HEK293 (cell line): ENCODE data around the gene PLEKHA5.

Experiments
- CTCF ChIA-PET: fragments of 350-600 bp; formaldehyde crosslinking; extraction: SDS; loops from one replicate; lab custom pipeline; 2021; ENCODE audit warnings: antibody characterized with exemption; lab: Yijun Ruan, JAX
- POLR2A ChIA-PET: fragments of 300-600 bp; formaldehyde crosslinking; extraction: SDS; loops from one replicate; lab custom pipeline; 2020; ENCODE audit warnings: antibody characterized with exemption, inconsistent platforms; lab: Yijun Ruan, JAX
- H3K27ac ChIP-seq: fragments of 200-500 bp; sonication (Bioruptor generic); 2 replicates; pipeline ENCODE4 v1.5.1; 2014; ENCODE audit warnings: low read depth, low read length, control low read depth, inconsistent platforms; ENCODE audit errors: extremely low read depth
- H3K36me3 ChIP-seq, 2 experiments: fragments of 200-500 bp in 1 of 2; sonication (Bioruptor generic) in 1 of 2; 1 replicate in 1 of 2; 2 replicates in 1 of 2; pipeline ENCODE4 v1.5.1; 2014 to 2017; ENCODE audit warnings: inconsistent platforms in 2 of 2, low read length in 2 of 2; ENCODE audit not compliant: control insufficient read depth in 2 of 2, insufficient read depth in 1 of 2
- H3K4me1 ChIP-seq: fragments of 200-500 bp; sonication (Bioruptor generic); 2 replicates; pipeline ENCODE4 v1.5.1; 2014; ENCODE audit warnings: mild to moderate bottlenecking, low read length, inconsistent platforms; ENCODE audit not compliant: control insufficient read depth, insufficient read depth
- H3K4me3 ChIP-seq: 2 replicates; pipeline ENCODE4 v1.5.1; 2011; ENCODE audit warnings: low read depth, mild to moderate bottlenecking, control low read depth, low read length, moderate library complexity
- H3K9me3 ChIP-seq: fragments of 200-500 bp; sonication (Bioruptor generic); 2 replicates; pipeline ENCODE4 v1.5.1; 2014; ENCODE audit warnings: low read depth, low read length, inconsistent platforms; ENCODE audit not compliant: control insufficient read depth, insufficient read depth
- BCL11A ChIP-seq: fragments of 450-650 bp; formaldehyde crosslinking; IDR thresholded peaks from 2 replicates; pipeline ENCODE4 v1.5.1; 2016; ENCODE audit warnings: low read depth, missing biosample characterization, missing genetic modification characterization
- BCL11B ChIP-seq: fragments of 450-650 bp; formaldehyde crosslinking; IDR thresholded peaks from 2 replicates; pipeline ENCODE4 v1.5.1; 2016; ENCODE audit warnings: low read depth, missing biosample characterization, missing genetic modification characterization
- EGR2 ChIP-seq: fragments of 450-650 bp; formaldehyde crosslinking; IDR thresholded peaks from 2 replicates; pipeline ENCODE4 v1.5.1; 2016; ENCODE audit warnings: low read depth, missing biosample characterization, missing genetic modification characterization
- GLIS2 ChIP-seq: fragments of 450-650 bp; formaldehyde crosslinking; IDR thresholded peaks from 2 replicates; pipeline ENCODE4 v1.5.1; 2016; ENCODE audit warnings: missing biosample characterization, missing genetic modification characterization
- HOXD13 ChIP-seq: sonication (generic); formaldehyde crosslinking; IDR thresholded peaks from 2 replicates; pipeline ENCODE4 v1.8.0; 2022; ENCODE audit warnings: missing genetic modification reagents, borderline replicate concordance
- SCRT1 ChIP-seq: fragments of 450-650 bp; formaldehyde crosslinking; IDR thresholded peaks from 2 replicates; pipeline ENCODE4 v1.5.1; 2016; ENCODE audit warnings: missing biosample characterization, missing genetic modification characterization, borderline replicate concordance
- SP7 ChIP-seq: fragments of 450-650 bp; formaldehyde crosslinking; IDR thresholded peaks from 2 replicates; pipeline ENCODE4 v1.5.1; 2016; ENCODE audit warnings: missing biosample characterization, missing genetic modification characterization
- ZBTB21 ChIP-seq: fragments of 450-650 bp; formaldehyde crosslinking; IDR thresholded peaks from 2 replicates; pipeline ENCODE4 v1.5.1; 2017; ENCODE audit warnings: missing biosample characterization, missing genetic modification characterization
- ZEB2 ChIP-seq: fragments of 450-650 bp; formaldehyde crosslinking; IDR thresholded peaks from 2 replicates; pipeline ENCODE4 v1.5.1; 2016; ENCODE audit warnings: missing biosample characterization, missing genetic modification characterization
- ZFP37 ChIP-seq: fragments of 450-650 bp; formaldehyde crosslinking; IDR thresholded peaks from 2 replicates; pipeline ENCODE4 v1.5.1; 2016; ENCODE audit warnings: missing biosample characterization, missing genetic modification characterization
- ZNF121 ChIP-seq: fragments of 450-650 bp; formaldehyde crosslinking; IDR thresholded peaks from 2 replicates; pipeline ENCODE4 v1.5.1; 2016; ENCODE audit warnings: missing biosample characterization, missing genetic modification characterization
- ZNF132 ChIP-seq: fragments of 450-650 bp; formaldehyde crosslinking; IDR thresholded peaks from 2 replicates; pipeline ENCODE4 v1.5.1; 2017; ENCODE audit warnings: missing biosample characterization, missing genetic modification characterization, borderline replicate concordance
- ZNF140 ChIP-seq: fragments of 450-650 bp; formaldehyde crosslinking; IDR thresholded peaks from 2 replicates; pipeline ENCODE4 v1.5.1; 2016; ENCODE audit warnings: missing biosample characterization, missing genetic modification characterization
- ZNF174 ChIP-seq: fragments of 450-650 bp; formaldehyde crosslinking; IDR thresholded peaks from 2 replicates; pipeline ENCODE4 v1.5.0; 2017; ENCODE audit warnings: missing biosample characterization, mild to moderate bottlenecking, missing genetic modification characterization
- ZNF19 ChIP-seq: fragments of 450-650 bp; formaldehyde crosslinking; IDR thresholded peaks from 2 replicates; pipeline ENCODE4; 2016; ENCODE audit warnings: missing biosample characterization, missing genetic modification characterization, low read depth
- ZNF2 ChIP-seq: fragments of 450-650 bp; formaldehyde crosslinking; IDR thresholded peaks from 2 replicates; pipeline ENCODE4 v1.5.1; 2016; ENCODE audit warnings: missing biosample characterization, missing genetic modification characterization
- ZNF24 ChIP-seq: fragments of 450-650 bp; formaldehyde crosslinking; IDR thresholded peaks from 2 replicates; pipeline ENCODE4 v1.5.1; 2016; ENCODE audit warnings: missing biosample characterization, missing genetic modification characterization
- ZNF404 ChIP-seq: fragments of 450-650 bp; formaldehyde crosslinking; IDR thresholded peaks from 2 replicates; pipeline ENCODE4 v1.5.1; 2017; ENCODE audit warnings: missing biosample characterization, missing genetic modification characterization
- ZNF423 ChIP-seq: fragments of 450-650 bp; formaldehyde crosslinking; IDR thresholded peaks from 2 replicates; pipeline ENCODE4 v1.5.1; 2016; ENCODE audit warnings: missing biosample characterization, missing genetic modification characterization
- ZNF701 ChIP-seq: fragments of 450-650 bp; formaldehyde crosslinking; IDR thresholded peaks from 2 replicates; pipeline ENCODE4 v1.5.1; 2016; ENCODE audit warnings: missing biosample characterization, missing genetic modification characterization
- TF ChIP-seq, protein P1 (sequence below): fragments of 450-650 bp; formaldehyde crosslinking; IDR thresholded peaks from 2 replicates; pipeline ENCODE4 v1.5.1; 2016; ENCODE audit warnings: missing biosample characterization, missing genetic modification characterization
- TF ChIP-seq, protein P2 (sequence below): fragments of 450-650 bp; formaldehyde crosslinking; IDR thresholded peaks from 2 replicates; pipeline ENCODE4 v1.5.1; 2017; ENCODE audit warnings: missing biosample characterization, missing genetic modification characterization
- TF ChIP-seq, protein P3 (sequence below): fragments of 450-650 bp; formaldehyde crosslinking; IDR thresholded peaks from 2 replicates; pipeline ENCODE4 v1.5.1; 2016; ENCODE audit warnings: missing biosample characterization, missing genetic modification characterization

The PLEKHA5 gene

DNA sequence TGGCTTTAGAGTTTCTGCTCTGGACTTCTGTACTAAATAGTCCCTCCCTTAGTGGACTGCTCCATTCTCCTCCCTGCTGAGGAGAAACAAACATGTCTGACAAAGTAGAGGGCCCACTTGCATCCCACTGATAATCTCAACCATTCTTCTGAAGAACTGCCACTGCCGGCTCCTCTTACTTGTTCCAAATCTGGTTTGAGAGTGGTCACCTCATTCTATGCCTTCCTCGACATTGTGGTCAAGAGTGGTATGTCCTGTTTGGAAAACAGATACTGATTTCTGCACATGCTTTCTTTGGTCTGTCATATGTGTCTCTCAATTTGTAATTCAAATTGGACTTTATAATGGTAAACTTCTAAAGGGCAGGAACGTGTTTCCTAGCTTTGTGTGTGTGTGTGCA lies 36.3 kb upstream of the PLEKHA5 start:
- Histone ChIP-seq H3K36me3 (no peaks in the 10 kb centered on the region), H3K4me1 (peaks cover 2% of the 10 kb centered on the region; the same call in 1 of the 2 replicates), H3K9me3 (no peaks in the 10 kb centered on the region), H3K27ac (no peak overlapping the region), H3K4me3 (no peak overlapping the region)
- POLR2A ChIA-PET, result no interaction called here
- CTCF ChIA-PET, result no interaction called here
- TF ChIP-seq, protein P1, sequence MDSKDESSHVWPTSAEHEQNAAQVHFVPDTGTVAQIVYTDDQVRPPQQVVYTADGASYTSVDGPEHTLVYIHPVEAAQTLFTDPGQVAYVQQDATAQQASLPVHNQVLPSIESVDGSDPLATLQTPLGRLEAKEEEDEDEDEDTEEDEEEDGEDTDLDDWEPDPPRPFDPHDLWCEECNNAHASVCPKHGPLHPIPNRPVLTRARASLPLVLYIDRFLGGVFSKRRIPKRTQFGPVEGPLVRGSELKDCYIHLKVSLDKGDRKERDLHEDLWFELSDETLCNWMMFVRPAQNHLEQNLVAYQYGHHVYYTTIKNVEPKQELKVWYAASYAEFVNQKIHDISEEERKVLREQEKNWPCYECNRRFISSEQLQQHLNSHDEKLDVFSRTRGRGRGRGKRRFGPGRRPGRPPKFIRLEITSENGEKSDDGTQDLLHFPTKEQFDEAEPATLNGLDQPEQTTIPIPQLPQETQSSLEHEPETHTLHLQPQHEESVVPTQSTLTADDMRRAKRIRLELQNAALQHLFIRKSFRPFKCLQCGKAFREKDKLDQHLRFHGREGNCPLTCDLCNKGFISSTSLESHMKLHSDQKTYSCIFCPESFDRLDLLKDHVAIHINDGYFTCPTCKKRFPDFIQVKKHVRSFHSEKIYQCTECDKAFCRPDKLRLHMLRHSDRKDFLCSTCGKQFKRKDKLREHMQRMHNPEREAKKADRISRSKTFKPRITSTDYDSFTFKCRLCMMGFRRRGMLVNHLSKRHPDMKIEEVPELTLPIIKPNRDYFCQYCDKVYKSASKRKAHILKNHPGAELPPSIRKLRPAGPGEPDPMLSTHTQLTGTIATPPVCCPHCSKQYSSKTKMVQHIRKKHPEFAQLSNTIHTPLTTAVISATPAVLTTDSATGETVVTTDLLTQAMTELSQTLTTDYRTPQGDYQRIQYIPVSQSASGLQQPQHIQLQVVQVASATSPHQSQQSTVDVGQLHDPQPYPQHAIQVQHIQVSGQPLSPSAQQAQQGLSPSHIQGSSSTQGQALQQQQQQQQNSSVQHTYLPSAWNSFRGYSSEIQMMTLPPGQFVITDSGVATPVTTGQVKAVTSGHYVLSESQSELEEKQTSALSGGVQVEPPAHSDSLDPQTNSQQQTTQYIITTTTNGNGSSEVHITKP (tag by site-specific recombination), result 0 out of 2 replicates have a peak, but pooled peaks have one; percentile 30
- TF ChIP-seq ZNF701, result no peak

DNA sequence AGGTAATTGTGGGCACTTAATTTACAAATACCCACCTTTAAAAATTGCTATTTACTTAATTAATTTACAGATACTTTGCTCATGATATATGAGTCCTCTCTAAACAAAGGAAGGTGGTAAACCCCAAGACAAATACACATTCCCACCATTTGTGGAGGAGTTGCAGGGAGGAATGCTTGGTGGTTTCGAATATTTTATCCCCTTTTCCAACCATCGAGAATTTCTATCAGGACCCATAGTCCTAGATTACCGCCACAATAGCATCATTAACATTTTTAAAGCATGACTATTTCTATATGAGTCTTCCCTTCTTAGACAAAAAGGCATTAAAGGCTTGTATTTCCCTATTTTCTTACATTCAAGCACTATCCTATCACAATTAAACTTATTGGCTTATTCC lies 34.2 kb upstream of the PLEKHA5 start:
- H3K27ac ChIP-seq, result no peak overlapping the region
- no peak overlapping the region for H3K4me3 ChIP-seq
- ChIA-PET POLR2A (no interaction called here), CTCF (no interaction called here)
- TF ChIP-seq, protein P2, sequence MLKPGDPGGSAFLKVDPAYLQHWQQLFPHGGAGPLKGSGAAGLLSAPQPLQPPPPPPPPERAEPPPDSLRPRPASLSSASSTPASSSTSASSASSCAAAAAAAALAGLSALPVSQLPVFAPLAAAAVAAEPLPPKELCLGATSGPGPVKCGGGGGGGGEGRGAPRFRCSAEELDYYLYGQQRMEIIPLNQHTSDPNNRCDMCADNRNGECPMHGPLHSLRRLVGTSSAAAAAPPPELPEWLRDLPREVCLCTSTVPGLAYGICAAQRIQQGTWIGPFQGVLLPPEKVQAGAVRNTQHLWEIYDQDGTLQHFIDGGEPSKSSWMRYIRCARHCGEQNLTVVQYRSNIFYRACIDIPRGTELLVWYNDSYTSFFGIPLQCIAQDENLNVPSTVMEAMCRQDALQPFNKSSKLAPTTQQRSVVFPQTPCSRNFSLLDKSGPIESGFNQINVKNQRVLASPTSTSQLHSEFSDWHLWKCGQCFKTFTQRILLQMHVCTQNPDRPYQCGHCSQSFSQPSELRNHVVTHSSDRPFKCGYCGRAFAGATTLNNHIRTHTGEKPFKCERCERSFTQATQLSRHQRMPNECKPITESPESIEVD (tag by site-specific recombination), result no peak
- no peak for TF ChIP-seq SCRT1 (tag by site-specific recombination)
- no peak for TF ChIP-seq ZNF404 (tag by site-specific recombination)
- TF ChIP-seq ZNF423, result no peak
- no peak for TF ChIP-seq ZNF140
- TF ChIP-seq ZNF121 (tag by site-specific recombination), result no peak
- no peak for TF ChIP-seq ZBTB21 (tag by site-specific recombination)
- no peak for TF ChIP-seq ZNF174 (tag by site-specific recombination)
- TF ChIP-seq SP7 (tag by site-specific recombination), result no peak
- no peak for TF ChIP-seq ZEB2 (tag by site-specific recombination)
- TF ChIP-seq BCL11B, result no peak
- TF ChIP-seq ZNF19, result no peak
- no peaks in the 10 kb centered on the region for H3K36me3 ChIP-seq
- no peaks in the 10 kb centered on the region for H3K9me3 ChIP-seq
- peaks cover 2% of the 10 kb centered on the region; the same call in 1 of the 2 replicates for H3K4me1 ChIP-seq

DNA sequence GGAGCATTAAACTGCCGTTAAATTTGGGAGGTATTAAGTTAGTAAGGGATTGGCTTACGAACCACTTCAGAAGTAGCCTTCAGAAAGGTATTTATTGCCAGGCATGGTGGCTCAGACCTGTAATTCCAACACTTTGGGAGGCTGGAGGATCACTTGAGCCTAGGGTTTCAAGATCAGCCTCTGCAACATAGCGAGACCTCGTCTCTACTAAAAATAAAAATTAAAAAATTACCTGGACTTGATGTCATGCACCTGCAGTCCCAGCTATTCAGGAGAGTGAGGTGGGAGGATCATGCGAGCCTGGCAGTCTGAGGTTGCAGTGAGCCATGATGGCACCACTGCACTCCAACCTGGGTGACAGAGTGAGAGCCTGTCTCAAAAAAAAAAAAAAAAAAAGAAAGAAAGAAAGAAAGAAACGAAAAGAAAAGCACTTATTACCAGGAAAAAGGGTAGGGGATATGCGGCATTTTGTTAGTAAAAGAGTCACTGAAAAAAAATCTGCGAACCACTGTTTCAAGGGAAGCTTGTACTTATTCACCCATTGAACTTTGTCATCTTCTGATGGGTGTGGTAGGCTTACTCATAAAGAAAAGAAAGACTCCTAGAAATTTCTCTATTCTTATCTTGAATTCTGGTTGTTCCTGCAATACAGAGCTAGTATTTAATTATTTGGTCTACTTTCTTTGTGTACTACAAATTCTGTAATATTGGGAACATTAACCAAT lies 33.6 kb upstream of the PLEKHA5 start:
- peaks cover 2% of the 10 kb centered on the region; the same call in 1 of the 2 replicates for H3K4me1 ChIP-seq
- H3K36me3 ChIP-seq, result no peaks in the 10 kb centered on the region
- ChIA-PET POLR2A (no interaction called here), CTCF (no interaction called here)
- TF ChIP-seq EGR2, result no peak
- TF ChIP-seq BCL11A (tag by site-specific recombination), result no peak
- TF ChIP-seq ZNF174 (tag by site-specific recombination), result no peak
- no peak for TF ChIP-seq GLIS2 (tag by site-specific recombination)
- TF ChIP-seq, protein P2 (tag by site-specific recombination), result no peak
- TF ChIP-seq ZNF132 (tag by site-specific recombination), result no peak
- no peak for TF ChIP-seq HOXD13 (CRISPR knock-in tag)
- no peak for TF ChIP-seq ZFP37 (tag by site-specific recombination)
- no peak for TF ChIP-seq ZNF24 (tag by site-specific recombination)
- TF ChIP-seq, protein P3, sequence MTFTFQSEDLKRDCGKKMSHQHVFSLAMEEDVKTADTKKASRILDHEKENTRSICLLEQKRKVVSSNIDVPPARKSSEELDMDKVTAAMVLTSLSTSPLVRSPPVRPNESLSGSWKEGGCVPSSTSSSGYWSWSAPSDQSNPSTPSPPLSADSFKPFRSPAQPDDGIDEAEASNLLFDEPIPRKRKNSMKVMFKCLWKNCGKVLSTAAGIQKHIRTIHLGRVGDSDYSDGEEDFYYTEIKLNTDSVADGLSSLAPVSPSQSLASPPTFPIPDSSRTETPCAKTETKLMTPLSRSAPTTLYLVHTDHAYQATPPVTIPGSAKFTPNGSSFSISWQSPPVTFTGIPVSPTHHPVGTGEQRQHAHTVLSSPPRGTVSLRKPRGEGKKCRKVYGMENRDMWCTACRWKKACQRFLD, result no peak
- TF ChIP-seq ZNF2 (tag by site-specific recombination), result no peak
- H3K4me3 ChIP-seq, result no peak overlapping the region
- no peak overlapping the region for H3K27ac ChIP-seq
- no peaks in the 10 kb centered on the region for H3K9me3 ChIP-seq
